Neural progenitor cell (in vitro differentiated cells): ENCODE data around the gene HHAT.

ENCODE experiments used
- CTCF ChIP-seq: fragments of 200-600 bp; sonication (generic); IDR thresholded peaks from 2 replicates; pipeline ENCODE4 v1.5.1; 2017; ENCODE audit warnings: antibody characterized with exemption, mild to moderate bottlenecking
- EZH2 ChIP-seq: fragments of 200-600 bp; sonication (generic); IDR thresholded peaks from 2 replicates; pipeline ENCODE4 v1.6.1; 2017; ENCODE audit warnings: antibody characterized with exemption, mild to moderate bottlenecking, moderate library complexity

GRCh38 chr1:210621712-210622111 lies 293.0 kb downstream of the HHAT start:
- TF ChIP-seq CTCF (no peak), EZH2 (no peak)
